HCT116 (cell line): ENCODE results near the gene SLC39A1. TPM values are rescaled to one million over a fixed set of nuclear protein-coding genes. Genes with fewer than 3 reads are reported as not detected.

Source experiments
- ATAC-seq: fragments of 200-7000 bp; cut with Tn5 transposase; 2 replicates; pipeline ENCODE4 v1.9.1; 2020; ENCODE audit warnings: mild to moderate bottlenecking, moderate library complexity
- BruUV-seq: library from RNA; stranded (reverse); fragments of 400-500 nt; replicated peaks from 2 replicates; lab custom pipeline; 2021; lab: Mats Ljungman, UMichigan
- CTCF ChIA-PET: fragments of 300-600 bp; sonication (Branson Sonifier 250); formaldehyde crosslinking; loops from one replicate; lab custom pipeline; 2021; ENCODE audit warnings: antibody characterized with exemption; lab: Charles Lee
- POLR2A ChIA-PET: fragments of 300-600, 350-600 bp; sonication (Branson Sonifier 250); formaldehyde crosslinking; loops from one replicate; lab custom pipeline; 2021; ENCODE audit warnings: antibody characterized with exemption; lab: Charles Lee
- RAD21 ChIA-PET, 2 experiments: fragments of 300-600 bp; sonication (Branson Sonifier 250); formaldehyde crosslinking; loops; one replicate each; lab custom pipeline; 2023; ENCODE audit warnings: low total read pairs in 2 of 2; ENCODE audit not compliant: uncharacterized antibody in 2 of 2, unreplicated experiment in 2 of 2, low non-redundant PET in 1 of 2; lab: Charles Lee
- DNase-seq: peaks from one replicate; pipeline ENCODE4 v3.0.0-alpha.2; 2010; ENCODE audit warnings: low read depth, low spot score
- H2AFZ ChIP-seq: fragments of 200-600 bp; shearing (Covaris generic), sonication (generic); 2 replicates; pipeline ENCODE4 v1.6.1; 2017; ENCODE audit warnings: low read depth, mixed run types, mixed read lengths, antibody characterized with exemption, low read length; ENCODE audit not compliant: poor library complexity, severe bottlenecking
- H3K27ac ChIP-seq: 2 replicates; pipeline ENCODE4 v1.5.1; 2012; ENCODE audit warnings: low read depth, low read length
- H3K27me3 ChIP-seq: fragments of 200-600 bp; sonication (generic); 2 replicates; pipeline ENCODE4 v1.6.1; 2016; ENCODE audit warnings: mixed run types, low read length, mixed read lengths; ENCODE audit not compliant: insufficient read depth
- H3K36me3 ChIP-seq, 2 experiments: fragments of 200-500 bp in 1 of 2; fragments of 200-600 bp in 1 of 2; sonication (Bioruptor generic) in 1 of 2; sonication (generic) in 1 of 2; 2 replicates each; pipeline versions ENCODE4 v1.5.1 to v1.6.1; 2014 to 2016; ENCODE audit warnings: low read length in 2 of 2, inconsistent platforms in 1 of 2, mixed read lengths in 1 of 2, mixed run types in 1 of 2; ENCODE audit not compliant: insufficient read depth in 2 of 2, control insufficient read depth in 1 of 2
- H3K4me1 ChIP-seq, 2 experiments: fragments of 200-600 bp in 1 of 2; sonication (generic) in 1 of 2; 2 replicates each; pipeline versions ENCODE4 v1.5.1 to v1.6.1; 2012 to 2017; ENCODE audit warnings: low read length in 2 of 2, inconsistent platforms in 1 of 2, mild to moderate bottlenecking in 1 of 2, mixed read lengths in 1 of 2, mixed run types in 1 of 2, moderate library complexity in 1 of 2; ENCODE audit not compliant: insufficient read depth in 2 of 2, control insufficient read depth in 1 of 2
- H3K4me2 ChIP-seq: fragments of 200-600 bp; sonication (generic); 2 replicates; pipeline ENCODE4 v1.6.1; 2017; ENCODE audit warnings: mixed run types, low read length, mixed read lengths
- H3K4me3 ChIP-seq, 2 experiments: fragments of 200-600 bp in 1 of 2; sonication (generic) in 1 of 2; replicated peaks in 1 of 2; 2 replicates each; pipeline ENCODE4 v1.5.1; 2011 to 2016; ENCODE audit warnings: low read length in 2 of 2, control low read depth in 1 of 2, low read depth in 1 of 2, mild to moderate bottlenecking in 1 of 2, mixed read lengths in 1 of 2, mixed run types in 1 of 2
- H3K79me2 ChIP-seq: fragments of 200-600 bp; sonication (generic); 2 replicates; pipeline ENCODE4 v1.6.1; 2017; ENCODE audit warnings: mild to moderate bottlenecking, mixed run types, low read length, moderate library complexity, mixed read lengths; ENCODE audit not compliant: insufficient read depth
- H3K9ac ChIP-seq: fragments of 200-600 bp; sonication (generic); 2 replicates; pipeline ENCODE4 v1.6.1; 2016; ENCODE audit warnings: low read length, mixed read lengths
- H3K9me2 ChIP-seq: fragments of 200-600 bp; sonication (generic), shearing (Covaris generic); 2 replicates; pipeline ENCODE4 v1.6.1; 2017; ENCODE audit warnings: mixed run types, mild to moderate bottlenecking, moderate library complexity; ENCODE audit not compliant: insufficient read depth
- H3K9me3 ChIP-seq, 2 experiments: fragments of 200-500 bp in 1 of 2; fragments of 200-600 bp in 1 of 2; sonication (Bioruptor generic) in 1 of 2; sonication (generic) in 1 of 2; 2 replicates each; pipeline ENCODE4 v1.6.1; 2014 to 2017; ENCODE audit warnings: low read length in 2 of 2, mixed read lengths in 2 of 2, inconsistent platforms in 1 of 2, low read depth in 1 of 2, mild to moderate bottlenecking in 1 of 2, mixed run types in 1 of 2, moderate library complexity in 1 of 2; ENCODE audit not compliant: control insufficient read depth in 1 of 2, insufficient read depth in 1 of 2
- H4K20me1 ChIP-seq: fragments of 200-600 bp; sonication (generic), shearing (Covaris generic); 2 replicates; pipeline ENCODE4 v1.6.1; 2017; ENCODE audit warnings: mixed run types, mild to moderate bottlenecking, moderate library complexity; ENCODE audit not compliant: insufficient read depth
- ELF1 ChIP-seq: IDR thresholded peaks from 2 replicates; pipeline ENCODE4 v1.6.1; 2012; ENCODE audit warnings: low read depth, borderline replicate concordance
- FOSL1 ChIP-seq: IDR thresholded peaks from 2 replicates; pipeline ENCODE4 v1.6.1; 2012; ENCODE audit warnings: low read depth
- JUND ChIP-seq: IDR thresholded peaks from 2 replicates; pipeline ENCODE4 v1.6.1; 2012
- POLR2A ChIP-seq: IDR thresholded peaks from 2 replicates; pipeline ENCODE4 v1.7.0; 2011; ENCODE audit warnings: borderline replicate concordance; ENCODE audit not compliant: insufficient read depth, insufficient read length; ENCODE audit errors: extremely low read depth
- RAD21 ChIP-seq: IDR thresholded peaks from 2 replicates; pipeline ENCODE4 v1.6.1; 2012; ENCODE audit warnings: low read depth, mild to moderate bottlenecking
- SIN3A ChIP-seq: IDR thresholded peaks from 2 replicates; pipeline ENCODE4 v1.6.1; 2012; ENCODE audit warnings: low read depth
- SP1 ChIP-seq: IDR thresholded peaks from 2 replicates; pipeline ENCODE4 v1.6.1; 2012; ENCODE audit warnings: low read depth
- TCF7L2 ChIP-seq: IDR thresholded peaks from 2 replicates; pipeline ENCODE4 v1.7.0; 2011; ENCODE audit warnings: borderline replicate concordance, inconsistent platforms; ENCODE audit not compliant: insufficient read depth, insufficient read length; ENCODE audit errors: extremely low read depth
- ZFX ChIP-seq: fragments of 450-650 bp; IDR thresholded peaks from 2 replicates; pipeline ENCODE4 v1.6.1; 2017
- ZNF274 ChIP-seq: fragments of 200-500 bp; sonication (Bioruptor generic); IDR thresholded peaks from 2 replicates; pipeline ENCODE4 v1.6.1; 2014; ENCODE audit warnings: mild to moderate bottlenecking, low read depth, low read length, inconsistent platforms
- intact Hi-C: fragments of 100-400 bp; cut with micrococcal nuclease; formaldehyde crosslinking; loops from 2 replicates; pipeline ENCODE4 v1.10.0; 2022
- total RNA-seq: library from RNA; stranded (reverse); gene quantifications from one replicate; pipeline ENCODE4 v1.2.1, GENCODE V29; 2021; ENCODE audit not compliant: unreplicated experiment
- TF ChIP-seq, protein P1 (sequence below): IDR thresholded peaks from 2 replicates; pipeline ENCODE4 v1.6.1; 2011; ENCODE audit warnings: mild to moderate bottlenecking, low read length, moderate library complexity; ENCODE audit not compliant: insufficient replicate concordance; ENCODE audit errors: extremely low read depth
- TF ChIP-seq, protein P2 (sequence below), 3 experiments: fragments of 200-600 bp in 1 of 3; sonication (generic) in 1 of 3; IDR thresholded peaks in 2 of 3; conservative IDR thresholded peaks in 1 of 3; 2 replicates each; pipeline ENCODE4 v1.5.1; 2012 to 2017; ENCODE audit warnings: low read depth in 2 of 3, low read length in 2 of 3, antibody characterized with exemption in 1 of 3, borderline replicate concordance in 1 of 3, control low read depth in 1 of 3, mild to moderate bottlenecking in 1 of 3, mixed read lengths in 1 of 3, mixed run types in 1 of 3, moderate library complexity in 1 of 3; ENCODE audit not compliant: insufficient read depth in 1 of 3

The SLC39A1 gene
- total RNA-seq, 1 experiment from 2014 or later = 51.5 TPM

DNA sequence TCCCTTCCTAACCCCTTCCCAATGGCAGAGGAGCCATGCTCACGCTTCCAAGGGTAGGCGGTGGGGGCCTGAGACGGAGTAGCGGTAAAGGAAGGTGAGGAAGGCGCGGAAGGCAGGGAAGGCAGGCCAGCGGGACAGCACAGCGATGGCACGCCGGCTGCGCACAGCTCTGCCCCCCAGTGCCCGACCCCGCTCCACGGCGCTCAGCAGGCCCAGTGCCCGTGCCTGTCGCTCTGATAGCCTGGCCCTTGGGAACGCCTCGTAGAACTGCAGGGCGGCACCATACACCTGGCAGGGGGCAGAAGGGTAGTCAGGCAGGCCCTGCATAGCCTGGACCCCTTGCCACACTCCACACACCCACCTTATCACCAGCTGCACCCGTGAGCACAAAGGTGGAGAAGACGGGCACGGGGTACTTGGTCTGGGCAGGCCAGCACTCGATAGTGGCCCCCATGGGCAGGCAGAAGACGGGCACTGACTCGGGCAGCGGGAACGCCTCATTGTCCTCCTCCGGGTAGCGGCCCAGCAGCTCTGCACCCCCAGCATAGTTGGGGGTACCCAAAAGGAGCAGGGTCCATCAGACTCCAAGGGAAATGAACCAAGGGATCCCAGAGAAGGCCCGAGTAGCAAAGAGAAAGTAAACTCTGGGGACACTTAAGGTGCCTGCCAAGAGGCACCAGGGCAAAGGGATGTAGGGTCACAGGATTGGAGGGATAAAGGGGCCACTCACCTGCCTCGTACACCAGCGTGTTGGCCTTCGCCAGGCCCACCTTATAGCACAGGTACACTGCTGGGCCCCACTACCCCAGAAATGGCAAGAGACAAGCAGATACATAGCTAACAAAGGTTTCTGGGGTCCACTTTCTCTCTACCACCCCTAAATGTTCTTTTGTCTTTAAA, 21.3 kb downstream of the SLC39A1 start:
- ChIA-PET RAD21 (no interaction called here), CTCF (no interaction called here), POLR2A (no interaction called here)
- Histone ChIP-seq H3K9me2 (no peaks in the 10 kb centered on the region), H3K79me2 (peaks cover 24% of the 10 kb centered on the region; the same call in 1 of the 2 replicates), H3K27me3 (no peaks in the 10 kb centered on the region), H3K4me2 (no peak overlapping the region), H3K9me3 (no peaks in the 10 kb centered on the region), H2AFZ (no peak overlapping the region), H3K36me3 (peaks cover 3 to 16% of the 10 kb centered on the region in 2 experiments; a peak in 2 of 4 replicates), H3K4me1 (peaks cover 6 to 15% of the 10 kb centered on the region in 2 experiments; a peak in 3 of 4 replicates), H3K9ac (no peak overlapping the region), H4K20me1 (no peaks in the 10 kb centered on the region), H3K27ac (no peak overlapping the region), H3K4me3 (no peak overlapping the region)
- BruUV-seq = no TSS peak
- no peak for ATAC-seq
- DNase-seq = no peak
- no peak for TF ChIP-seq TCF7L2
- TF ChIP-seq ELF1 = no peak
- TF ChIP-seq POLR2A = no peak
- TF ChIP-seq, protein P1, sequence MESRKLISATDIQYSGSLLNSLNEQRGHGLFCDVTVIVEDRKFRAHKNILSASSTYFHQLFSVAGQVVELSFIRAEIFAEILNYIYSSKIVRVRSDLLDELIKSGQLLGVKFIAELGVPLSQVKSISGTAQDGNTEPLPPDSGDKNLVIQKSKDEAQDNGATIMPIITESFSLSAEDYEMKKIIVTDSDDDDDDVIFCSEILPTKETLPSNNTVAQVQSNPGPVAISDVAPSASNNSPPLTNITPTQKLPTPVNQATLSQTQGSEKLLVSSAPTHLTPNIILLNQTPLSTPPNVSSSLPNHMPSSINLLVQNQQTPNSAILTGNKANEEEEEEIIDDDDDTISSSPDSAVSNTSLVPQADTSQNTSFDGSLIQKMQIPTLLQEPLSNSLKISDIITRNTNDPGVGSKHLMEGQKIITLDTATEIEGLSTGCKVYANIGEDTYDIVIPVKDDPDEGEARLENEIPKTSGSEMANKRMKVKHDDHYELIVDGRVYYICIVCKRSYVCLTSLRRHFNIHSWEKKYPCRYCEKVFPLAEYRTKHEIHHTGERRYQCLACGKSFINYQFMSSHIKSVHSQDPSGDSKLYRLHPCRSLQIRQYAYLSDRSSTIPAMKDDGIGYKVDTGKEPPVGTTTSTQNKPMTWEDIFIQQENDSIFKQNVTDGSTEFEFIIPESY = no peak
- TF ChIP-seq ZFX = no peak
- no peak for TF ChIP-seq SP1
- TF ChIP-seq ZNF274 = no peak
- TF ChIP-seq FOSL1 = no peak
- TF ChIP-seq SIN3A = no peak
- TF ChIP-seq JUND = no peak
- TF ChIP-seq, protein P2, sequence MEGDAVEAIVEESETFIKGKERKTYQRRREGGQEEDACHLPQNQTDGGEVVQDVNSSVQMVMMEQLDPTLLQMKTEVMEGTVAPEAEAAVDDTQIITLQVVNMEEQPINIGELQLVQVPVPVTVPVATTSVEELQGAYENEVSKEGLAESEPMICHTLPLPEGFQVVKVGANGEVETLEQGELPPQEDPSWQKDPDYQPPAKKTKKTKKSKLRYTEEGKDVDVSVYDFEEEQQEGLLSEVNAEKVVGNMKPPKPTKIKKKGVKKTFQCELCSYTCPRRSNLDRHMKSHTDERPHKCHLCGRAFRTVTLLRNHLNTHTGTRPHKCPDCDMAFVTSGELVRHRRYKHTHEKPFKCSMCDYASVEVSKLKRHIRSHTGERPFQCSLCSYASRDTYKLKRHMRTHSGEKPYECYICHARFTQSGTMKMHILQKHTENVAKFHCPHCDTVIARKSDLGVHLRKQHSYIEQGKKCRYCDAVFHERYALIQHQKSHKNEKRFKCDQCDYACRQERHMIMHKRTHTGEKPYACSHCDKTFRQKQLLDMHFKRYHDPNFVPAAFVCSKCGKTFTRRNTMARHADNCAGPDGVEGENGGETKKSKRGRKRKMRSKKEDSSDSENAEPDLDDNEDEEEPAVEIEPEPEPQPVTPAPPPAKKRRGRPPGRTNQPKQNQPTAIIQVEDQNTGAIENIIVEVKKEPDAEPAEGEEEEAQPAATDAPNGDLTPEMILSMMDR (IDR thresholded peaks at IDR 0.05 in 2 of 3, conservative IDR thresholded peaks at IDR 0.05 in 1 of 3; ENCODE audit: borderline replicate concordance in 1 of 3, insufficient read depth in 1 of 3, low read depth in 2 of 3, low read length in 2 of 3) = no peak
- no peak for TF ChIP-seq RAD21
- intact Hi-C loops = no loop called here
